HepG2 (cell line): ENCODE results near the gene STX1B. TPM values are rescaled to one million over a fixed set of nuclear protein-coding genes. Genes with fewer than 3 reads are reported as not detected.

Source experiments
- AHDC1 ChIP-seq: sonication (generic); formaldehyde crosslinking; IDR thresholded peaks from 2 replicates; pipeline ENCODE4 v1.5.1; 2020; ENCODE audit warnings: mild to moderate bottlenecking, missing genetic modification reagents, borderline replicate concordance
- ARNT ChIP-seq: fragments of 450-650 bp; IDR thresholded peaks from 2 replicates; pipeline ENCODE4 v1.6.1; 2017
- BCL6 ChIP-seq: IDR thresholded peaks from 2 replicates; pipeline ENCODE4 v1.6.1; 2016; ENCODE audit warnings: missing genetic modification reagents, missing compliant biosample characterization
- BRD4 ChIP-seq: sonication (generic); formaldehyde crosslinking; IDR thresholded peaks from 2 replicates; pipeline ENCODE4 v1.4.0; 2020; ENCODE audit warnings: missing genetic modification reagents
- FOXA3 ChIP-seq: IDR thresholded peaks from 2 replicates; pipeline ENCODE4 v1.6.1; 2016; ENCODE audit warnings: missing genetic modification reagents, missing compliant biosample characterization
- GFI1 ChIP-seq: sonication (generic); formaldehyde crosslinking; IDR thresholded peaks from 2 replicates; pipeline ENCODE4 v1.5.0; 2020; ENCODE audit warnings: missing genetic modification reagents, mild to moderate bottlenecking, borderline replicate concordance
- GTF2F1 ChIP-seq: fragments of 150-350 bp; IDR thresholded peaks from 2 replicates; pipeline ENCODE4 v1.6.1; 2014; ENCODE audit warnings: low read length
- HDAC1 ChIP-seq: sonication (generic); formaldehyde crosslinking; IDR thresholded peaks from 2 replicates; pipeline ENCODE4 v1.5.1; 2020; ENCODE audit warnings: mild to moderate bottlenecking, missing genetic modification reagents
- HNF4G ChIP-seq, 2 experiments: sonication (generic) in 1 of 2; formaldehyde crosslinking in 1 of 2; IDR thresholded peaks; 2 replicates each; pipeline versions ENCODE4 v1.4.0 to v1.6.1; 2011 to 2020; ENCODE audit warnings: borderline replicate concordance in 2 of 2, low read depth in 2 of 2, mild to moderate bottlenecking in 2 of 2, low read length in 1 of 2, missing genetic modification reagents in 1 of 2, moderate library complexity in 1 of 2
- HNRNPLL ChIP-seq: fragments of 200-400 bp; formaldehyde crosslinking; IDR thresholded peaks from 2 replicates; pipeline ENCODE4 v1.6.1; 2017; ENCODE audit warnings: mild to moderate bottlenecking, low read depth, low read length; ENCODE audit not compliant: poor library complexity, severe bottlenecking
- KDM4B ChIP-seq: sonication (generic); formaldehyde crosslinking; IDR thresholded peaks from 2 replicates; pipeline ENCODE4 v1.4.0; 2020; ENCODE audit warnings: missing genetic modification reagents
- RXRB ChIP-seq: IDR thresholded peaks from 2 replicates; pipeline ENCODE4 v1.6.1; 2016; ENCODE audit warnings: borderline replicate concordance, missing genetic modification reagents, missing compliant biosample characterization
- SALL1 ChIP-seq: sonication (generic); formaldehyde crosslinking; IDR thresholded peaks from 2 replicates; pipeline ENCODE4 v1.8.0; 2022; ENCODE audit warnings: mild to moderate bottlenecking, missing genetic modification reagents
- SNRNP70 ChIP-seq: fragments of 200-400 bp; formaldehyde crosslinking; IDR thresholded peaks from 2 replicates; pipeline ENCODE4 v1.6.1; 2017; ENCODE audit warnings: mild to moderate bottlenecking, low read depth, low read length, moderate library complexity
- SRSF9 ChIP-seq: fragments of 200-400 bp; formaldehyde crosslinking; IDR thresholded peaks from 2 replicates; pipeline ENCODE4 v1.6.1; 2018; ENCODE audit warnings: borderline replicate concordance, mild to moderate bottlenecking, low read depth, low read length; ENCODE audit not compliant: insufficient read depth, poor library complexity, severe bottlenecking
- ZBTB37 ChIP-seq: sonication (generic); formaldehyde crosslinking; IDR thresholded peaks from 2 replicates; pipeline ENCODE4 v1.4.0; 2020; ENCODE audit warnings: mild to moderate bottlenecking, missing genetic modification reagents
- ZFP36 ChIP-seq: fragments of 150-350 bp; IDR thresholded peaks from 2 replicates; pipeline ENCODE4 v1.6.1; 2018; ENCODE audit warnings: borderline replicate concordance, low read length, low read depth; ENCODE audit not compliant: partially characterized antibody
- ZFP36L2 ChIP-seq: sonication (generic); formaldehyde crosslinking; IDR thresholded peaks from 2 replicates; pipeline ENCODE4 v1.4.0; 2020; ENCODE audit warnings: missing genetic modification reagents
- ZMAT5 ChIP-seq: sonication (generic); formaldehyde crosslinking; IDR thresholded peaks from 2 replicates; pipeline ENCODE4 v1.5.0; 2020; ENCODE audit warnings: mild to moderate bottlenecking, low read depth, missing genetic modification reagents, borderline replicate concordance
- ZNF337 ChIP-seq: sonication (generic); formaldehyde crosslinking; IDR thresholded peaks from 2 replicates; pipeline ENCODE4 v1.5.1; 2020; ENCODE audit warnings: missing genetic modification reagents, low read depth, mild to moderate bottlenecking, borderline replicate concordance
- ZNF354B ChIP-seq: sonication (generic); formaldehyde crosslinking; IDR thresholded peaks from 2 replicates; pipeline ENCODE4 v1.8.0; 2022; ENCODE audit warnings: mild to moderate bottlenecking, missing genetic modification reagents
- ZNF430 ChIP-seq: sonication (generic); formaldehyde crosslinking; IDR thresholded peaks from 2 replicates; pipeline ENCODE4 v1.9.0; 2021; ENCODE audit warnings: mild to moderate bottlenecking, missing genetic modification reagents
- ZNF431 ChIP-seq: sonication (generic); formaldehyde crosslinking; IDR thresholded peaks from 2 replicates; pipeline ENCODE4 v1.9.0; 2022; ENCODE audit warnings: missing genetic modification reagents, low read depth, mild to moderate bottlenecking, borderline replicate concordance
- ZNF782 ChIP-seq: sonication (generic); formaldehyde crosslinking; IDR thresholded peaks from 2 replicates; pipeline ENCODE4 v1.4.0; 2020; ENCODE audit warnings: missing genetic modification reagents, mild to moderate bottlenecking, borderline replicate concordance
- polyA plus RNA-seq, 8 experiments: library from polyadenylated mRNA; depleted of rRNA in 3 of 8; stranded (reverse) in 7 of 8; unstranded in 1 of 8; fragments of >200 nt; fragmentation: Illumina TruSeq in 4 of 8; extraction: Trizol in 4 of 8; gene quantifications; 2 replicates each; pipeline versions ENCODE4 v1.2.1 to v1.2.3, GENCODE V29; 2011 to 2016; ENCODE audit warnings: low read depth in 4 of 8, missing spikeins in 1 of 8, mixed read lengths in 1 of 8; ENCODE audit not compliant: insufficient read depth in 1 of 8
- total RNA-seq, 5 experiments: library from RNA; depleted of rRNA; stranded (reverse); fragments of >200 nt; fragmentation: Illumina TruSeq; extraction: Trizol; gene quantifications; 2 replicates each; pipeline ENCODE4 v1.2.3, GENCODE V29; 2016; ENCODE audit warnings: low read depth in 1 of 5

The STX1B gene
- total and polyA plus RNA-seq, 2 of the 13 experiments (the other 11 are each of a cell fraction or from before 2014, with no cell fraction given) = 2.1 to 3.0 TPM

GRCh38 chr16:30954993-30955392, 55.4 kb downstream of the STX1B start (continued):
- TF ChIP-seq BRD4 (CRISPR knock-in tag) = no peak
- 0 out of 2 replicates have a peak, but pooled peaks have one; percentile 22 for TF ChIP-seq ZNF431
- TF ChIP-seq SALL1 (CRISPR knock-in tag) = peak; percentile 56
- no peak for TF ChIP-seq ARNT
- no peak for TF ChIP-seq GTF2F1
- peak; percentile 71 for TF ChIP-seq ZNF430 (CRISPR knock-in tag)
- TF ChIP-seq RXRB (CRISPR knock-in tag) = peak; percentile 44; the same call in 1 of the 2 replicates
- peak; percentile 35; the same call in 1 of the 2 replicates for TF ChIP-seq FOXA3
- TF ChIP-seq SRSF9 = no peak
- TF ChIP-seq ZMAT5 (CRISPR knock-in tag) = no peak
- TF ChIP-seq HNRNPLL = no peak
- no peak for TF ChIP-seq ZBTB37
- no peak; the same call in 1 of the 2 replicates for TF ChIP-seq ZNF782
- no peak for TF ChIP-seq KDM4B (CRISPR knock-in tag)
- no peak for TF ChIP-seq SNRNP70
- no peak for TF ChIP-seq GFI1 (CRISPR knock-in tag)
- TF ChIP-seq ZFP36 = no peak
- no peak for TF ChIP-seq ZFP36L2 (CRISPR knock-in tag)
- TF ChIP-seq ZNF354B (CRISPR knock-in tag) = 0 out of 2 replicates have a peak, but pooled peaks have one; percentile 1
- TF ChIP-seq BCL6 (CRISPR knock-in tag) = no peak
- no peak for TF ChIP-seq ZNF337 (CRISPR knock-in tag)
- TF ChIP-seq HNF4G (IDR thresholded peaks at IDR 0.05; ENCODE audit: borderline replicate concordance, low read depth, low read length) = peak; percentile 65; the same call in 1 of the 2 replicates
- TF ChIP-seq HNF4G (CRISPR knock-in tag; IDR thresholded peaks at IDR 0.05; ENCODE audit: borderline replicate concordance, low read depth) = 0 out of 2 replicates have a peak, but pooled peaks have one; percentile 53
- TF ChIP-seq AHDC1 (CRISPR knock-in tag) = peak; percentile 42; the same call in 1 of the 2 replicates
- peak; percentile 48; the same call in 1 of the 2 replicates for TF ChIP-seq HDAC1 (CRISPR knock-in tag)
